HepG2 (cell line): ENCODE data around the gene AP3B1.

Experiments
- ASH2L ChIP-seq: fragments of 300-600, 200-600 bp; sonication (generic); IDR thresholded peaks from 2 replicates; pipeline ENCODE4 v1.7.0; 2017; ENCODE audit warnings: low read depth, mild to moderate bottlenecking, moderate library complexity, mixed read lengths, low read length; ENCODE audit not compliant: insufficient read length
- ELF1 ChIP-seq: sonication (generic); formaldehyde crosslinking; IDR thresholded peaks from 2 replicates; pipeline ENCODE4 v1.4.0; 2020; ENCODE audit warnings: missing genetic modification reagents
- GTF3A ChIP-seq: sonication (generic); formaldehyde crosslinking; conservative IDR thresholded peaks from 2 replicates; pipeline ENCODE4 v1.4.0; 2020; ENCODE audit warnings: mild to moderate bottlenecking, missing genetic modification reagents
- POLR2AphosphoS5 ChIP-seq: IDR thresholded peaks from 2 replicates; pipeline ENCODE4 v1.6.1; 2012; ENCODE audit warnings: low read depth, low read length
- PREB ChIP-seq: sonication (generic); formaldehyde crosslinking; IDR thresholded peaks from 2 replicates; pipeline ENCODE4 v1.4.0; 2020; ENCODE audit warnings: missing genetic modification reagents
- RBFOX2 ChIP-seq: fragments of 200-400 bp; formaldehyde crosslinking; IDR thresholded peaks from 2 replicates; pipeline ENCODE4 v1.6.1; 2017; ENCODE audit warnings: low read depth, mild to moderate bottlenecking, low read length
- RFX5 ChIP-seq: IDR thresholded peaks from 2 replicates; pipeline ENCODE4 v1.6.1; 2011; ENCODE audit warnings: low read depth, low read length, improper control_type of control experiment
- STAG1 ChIP-seq: sonication (generic); formaldehyde crosslinking; IDR thresholded peaks from 2 replicates; pipeline ENCODE4 v1.4.0; 2020; ENCODE audit warnings: missing genetic modification reagents
- TCF7 ChIP-seq: sonication (generic); IDR thresholded peaks from 2 replicates; pipeline ENCODE4 v1.6.1; 2016; ENCODE audit warnings: antibody characterized with exemption, low read depth
- ZBTB44 ChIP-seq: sonication (generic); formaldehyde crosslinking; IDR thresholded peaks from 2 replicates; pipeline ENCODE4 v1.4.0; 2020; ENCODE audit warnings: missing genetic modification reagents
- ZNF576 ChIP-seq: sonication (generic); formaldehyde crosslinking; IDR thresholded peaks from 2 replicates; pipeline ENCODE4 v1.4.0; 2020; ENCODE audit warnings: mild to moderate bottlenecking, missing genetic modification reagents
- TF ChIP-seq, protein P1 (sequence below): conservative IDR thresholded peaks from 2 replicates; pipeline ENCODE4 v1.6.1; 2018; ENCODE audit warnings: missing genetic modification reagents

DNA sequence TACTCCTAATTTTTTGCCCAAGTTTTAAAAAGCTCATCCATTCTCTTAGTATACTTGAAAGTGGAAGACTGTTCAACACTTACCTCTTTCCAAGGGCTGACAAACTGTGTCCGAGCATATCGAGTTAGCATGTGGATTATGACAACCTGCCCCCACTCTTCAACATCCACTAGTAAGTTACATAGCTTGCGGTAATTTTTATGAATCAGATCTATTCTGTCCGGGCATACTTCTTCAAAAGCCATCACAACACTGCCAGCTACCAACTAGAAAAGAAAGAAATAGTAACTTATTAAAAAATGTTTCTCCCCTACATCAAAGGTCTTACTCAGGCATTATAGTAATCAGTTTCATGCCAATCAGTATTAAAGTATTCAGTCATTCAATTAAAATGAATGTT, 78.5 kb downstream of the AP3B1 start:
- TF ChIP-seq, protein P1, sequence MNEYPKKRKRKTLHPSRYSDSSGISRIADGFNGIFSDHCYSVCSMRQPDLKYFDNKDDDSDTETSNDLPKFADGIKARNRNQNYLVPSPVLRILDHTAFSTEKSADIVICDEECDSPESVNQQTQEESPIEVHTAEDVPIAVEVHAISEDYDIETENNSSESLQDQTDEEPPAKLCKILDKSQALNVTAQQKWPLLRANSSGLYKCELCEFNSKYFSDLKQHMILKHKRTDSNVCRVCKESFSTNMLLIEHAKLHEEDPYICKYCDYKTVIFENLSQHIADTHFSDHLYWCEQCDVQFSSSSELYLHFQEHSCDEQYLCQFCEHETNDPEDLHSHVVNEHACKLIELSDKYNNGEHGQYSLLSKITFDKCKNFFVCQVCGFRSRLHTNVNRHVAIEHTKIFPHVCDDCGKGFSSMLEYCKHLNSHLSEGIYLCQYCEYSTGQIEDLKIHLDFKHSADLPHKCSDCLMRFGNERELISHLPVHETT, result no peak
- TF ChIP-seq ZNF576 (CRISPR knock-in tag) (no peak), RBFOX2 (no peak), ELF1 (CRISPR knock-in tag) (no peak), RFX5 (no peak), POLR2AphosphoS5 (no peak), GTF3A (CRISPR knock-in tag) (no peak), TCF7 (no peak), STAG1 (CRISPR knock-in tag) (no peak), PREB (CRISPR knock-in tag) (no peak), ASH2L (no peak), ZBTB44 (no peak)
